Loucy (cell line): Measurements from ENCODE around the gene NTNG1.

Experiments
- EZH2phosphoT487 ChIP-seq: fragments of 200-600 bp; IDR thresholded peaks from 2 replicates; pipeline ENCODE4 v1.6.1; 2018; ENCODE audit warnings: antibody characterized with exemption, mild to moderate bottlenecking, moderate library complexity, borderline replicate concordance
- TF ChIP-seq, protein P1 (sequence below): fragments of 200-600 bp; sonication (generic); conservative IDR thresholded peaks from 2 replicates; pipeline ENCODE4 v1.5.1; 2014; ENCODE audit warnings: mild to moderate bottlenecking, antibody characterized with exemption, low read length

DNA sequence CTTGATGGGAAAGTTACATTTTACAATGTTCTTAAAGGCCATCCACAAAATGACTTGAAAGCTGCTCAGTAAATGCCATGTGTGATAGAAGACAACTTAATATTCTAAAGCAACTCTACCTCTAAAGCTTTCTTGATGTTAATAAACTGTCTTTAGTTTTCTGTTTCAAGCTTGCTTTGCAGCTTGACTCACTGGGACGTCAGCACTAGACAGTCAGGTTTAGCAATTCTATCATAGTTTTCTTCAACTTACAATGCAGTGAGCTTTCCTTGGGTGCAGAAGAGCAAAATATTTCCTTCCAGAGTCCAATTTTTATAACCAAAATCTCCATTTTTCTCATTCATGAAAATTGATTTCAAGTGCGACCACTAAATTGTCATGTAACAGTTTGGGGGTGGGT lies 273.1 kb downstream of the NTNG1 start:
- TF ChIP-seq, protein P1, sequence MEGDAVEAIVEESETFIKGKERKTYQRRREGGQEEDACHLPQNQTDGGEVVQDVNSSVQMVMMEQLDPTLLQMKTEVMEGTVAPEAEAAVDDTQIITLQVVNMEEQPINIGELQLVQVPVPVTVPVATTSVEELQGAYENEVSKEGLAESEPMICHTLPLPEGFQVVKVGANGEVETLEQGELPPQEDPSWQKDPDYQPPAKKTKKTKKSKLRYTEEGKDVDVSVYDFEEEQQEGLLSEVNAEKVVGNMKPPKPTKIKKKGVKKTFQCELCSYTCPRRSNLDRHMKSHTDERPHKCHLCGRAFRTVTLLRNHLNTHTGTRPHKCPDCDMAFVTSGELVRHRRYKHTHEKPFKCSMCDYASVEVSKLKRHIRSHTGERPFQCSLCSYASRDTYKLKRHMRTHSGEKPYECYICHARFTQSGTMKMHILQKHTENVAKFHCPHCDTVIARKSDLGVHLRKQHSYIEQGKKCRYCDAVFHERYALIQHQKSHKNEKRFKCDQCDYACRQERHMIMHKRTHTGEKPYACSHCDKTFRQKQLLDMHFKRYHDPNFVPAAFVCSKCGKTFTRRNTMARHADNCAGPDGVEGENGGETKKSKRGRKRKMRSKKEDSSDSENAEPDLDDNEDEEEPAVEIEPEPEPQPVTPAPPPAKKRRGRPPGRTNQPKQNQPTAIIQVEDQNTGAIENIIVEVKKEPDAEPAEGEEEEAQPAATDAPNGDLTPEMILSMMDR, result no peak
- no peak for TF ChIP-seq EZH2phosphoT487
